HG03342 (cell line): ENCODE data around the gene NELL1.

ENCODE experiments used
- ATAC-seq: cut with Tn5 transposase; IDR thresholded peaks from one replicate; pipeline ENCODE4 v1.9.1; 2021; ENCODE audit warnings: mild to moderate bottlenecking, moderate library complexity; ENCODE audit not compliant: unreplicated experiment

Gene NELL1

DNA sequence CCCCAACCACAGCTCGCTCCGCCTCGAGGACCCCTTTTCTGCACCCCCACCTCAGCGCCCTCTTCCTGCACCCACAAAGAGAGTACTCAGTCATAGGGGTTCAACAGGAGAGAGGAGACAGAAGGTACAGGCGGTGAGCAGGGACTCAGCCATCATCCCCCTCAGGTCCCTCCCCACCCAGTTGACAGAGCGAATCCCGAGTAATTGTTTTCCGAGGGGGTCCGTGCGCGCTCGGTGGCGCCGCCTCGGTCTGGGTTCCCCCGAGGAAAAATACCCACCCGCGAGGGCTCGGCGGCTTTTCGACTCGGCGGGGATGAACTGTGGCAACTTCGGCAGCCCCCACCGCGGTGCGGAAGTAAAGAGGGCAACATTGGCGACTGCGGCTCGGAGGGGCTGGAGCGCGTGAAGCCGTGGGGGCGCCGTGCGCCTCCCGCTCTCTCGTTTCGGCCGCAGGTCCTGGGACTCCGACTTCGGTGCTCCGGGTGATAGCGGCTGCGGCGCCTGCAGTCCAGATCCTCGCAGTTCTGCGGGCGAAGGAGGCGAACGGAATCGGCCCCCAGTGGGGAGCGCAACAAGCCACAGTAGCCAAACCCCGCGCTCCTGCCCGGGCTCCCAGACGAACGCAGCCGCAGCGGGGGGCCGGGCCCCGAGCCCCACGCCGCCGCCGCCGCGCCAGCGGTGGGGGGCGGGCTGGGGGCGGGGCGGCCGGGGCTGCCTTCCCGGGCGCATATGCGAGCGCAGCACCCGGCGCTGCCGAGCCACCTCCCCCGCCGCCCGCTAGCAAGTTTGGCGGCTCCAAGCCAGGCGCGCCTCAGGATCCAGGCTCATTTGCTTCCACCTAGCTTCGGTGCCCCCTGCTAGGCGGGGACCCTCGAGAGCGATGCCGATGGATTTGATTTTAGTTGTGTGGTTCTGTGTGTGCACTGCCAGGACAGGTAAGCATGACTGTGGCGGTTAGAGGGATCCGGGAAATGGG, at the start of gene NELL1:
Gene NELL1 (plus strand): TSS at position 743 of the 976 bp plus-strand sequence.
- no peak for ATAC-seq

- ATAC-seq, result no peak
These were observed 48.4 kb upstream of the NELL1 start for GRCh38 chr11:20620988-20621387.

GRCh38 chr11:20621679-20622078, 47.7 kb upstream of the NELL1 start:
- ATAC-seq, result no peak

GRCh38 chr11:20623252-20623651, 46.1 kb upstream of the NELL1 start:
- no peak for ATAC-seq

DNA sequence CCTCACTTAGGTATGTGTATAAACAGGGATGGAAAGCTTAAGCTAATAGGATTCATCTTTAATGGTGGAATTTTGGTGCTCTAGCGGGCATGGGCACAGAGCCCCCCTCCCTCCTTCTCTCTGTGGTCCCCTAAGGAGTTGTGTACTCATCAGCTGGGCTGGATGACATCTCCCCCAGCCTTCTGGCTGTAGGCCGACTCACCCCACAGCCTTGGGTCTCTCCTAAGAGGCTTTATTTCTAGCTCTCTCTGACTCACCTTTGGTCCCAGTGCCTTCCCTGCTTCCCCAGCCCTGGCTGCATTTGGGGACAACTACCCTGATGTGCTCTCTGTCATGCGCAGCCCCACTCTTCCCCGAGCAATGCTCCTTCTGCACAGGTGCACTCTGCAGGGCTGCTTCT, 43.1 kb upstream of the NELL1 start:
- ATAC-seq, result no peak

DNA sequence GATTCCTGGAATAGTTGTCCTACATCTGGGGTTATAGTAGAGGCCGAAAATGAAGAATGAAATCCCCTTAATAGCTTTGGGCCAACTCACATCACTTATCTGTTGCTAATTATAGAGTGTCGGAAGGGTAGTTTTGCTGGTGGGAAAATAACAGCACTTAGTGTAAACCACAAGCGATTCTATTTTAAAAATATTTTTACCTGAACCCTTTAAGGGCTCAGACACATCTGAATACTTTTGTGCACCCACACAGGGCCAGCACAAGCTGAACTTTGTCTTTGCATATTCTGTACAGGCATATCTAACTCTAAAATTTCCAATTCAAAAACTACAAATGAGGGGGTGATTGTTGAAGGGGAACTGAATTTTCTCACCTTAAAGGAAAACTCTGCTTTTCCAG, 42.4 kb upstream of the NELL1 start:
- ATAC-seq, result no peak

- ATAC-seq, result no peak
These were observed 41.7 kb upstream of the NELL1 start for GRCh38 chr11:20627701-20628100.

GRCh38 chr11:20631519-20632168, 37.7 kb upstream of the NELL1 start:
- ATAC-seq, result no peak

GRCh38 chr11:20632169-20632532, 37.2 kb upstream of the NELL1 start:
- ATAC-seq, result no peak

DNA sequence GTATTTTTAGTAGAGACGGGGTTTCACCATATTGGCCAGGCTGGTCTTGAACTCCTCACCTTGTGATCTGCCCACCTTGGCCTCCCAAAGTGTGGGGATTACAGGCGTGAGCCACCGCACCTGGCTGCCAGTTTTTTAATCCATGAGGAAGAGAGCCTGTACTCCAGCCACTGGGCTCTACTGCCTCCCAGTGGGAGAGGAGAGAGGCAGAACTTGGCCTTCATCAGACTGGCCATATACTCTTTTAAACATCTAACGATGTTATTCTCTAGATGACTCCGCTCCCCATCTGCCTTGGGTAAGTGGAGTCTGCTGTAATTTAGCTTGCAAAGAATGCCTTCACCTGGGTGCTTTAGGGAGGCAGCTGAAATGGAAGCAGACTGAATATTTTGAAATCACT, 35.3 kb upstream of the NELL1 start:
- no peak for ATAC-seq

DNA sequence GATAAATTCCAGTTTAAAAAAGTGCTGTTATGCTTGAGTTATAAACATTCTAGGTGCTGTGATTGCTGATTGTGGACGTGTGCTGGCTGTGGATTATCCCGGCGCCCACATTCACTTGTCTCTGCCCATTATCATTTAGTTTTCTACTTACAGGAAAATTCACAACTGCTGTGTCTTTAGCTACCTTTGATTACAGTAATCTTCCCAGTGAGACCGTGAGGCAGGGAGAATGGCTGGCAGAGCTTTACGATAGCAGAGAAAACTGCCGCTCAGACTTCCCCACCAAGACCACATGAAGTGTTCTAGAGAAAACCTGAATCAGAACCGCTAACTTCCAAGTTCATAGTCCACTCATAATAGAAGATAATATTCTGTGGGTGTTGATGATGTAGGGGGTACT, 34.6 kb upstream of the NELL1 start:
- ATAC-seq, result no peak

- ATAC-seq, result no peak
These were observed 31.3 kb upstream of the NELL1 start for GRCh38 chr11:20638074-20638473.

DNA sequence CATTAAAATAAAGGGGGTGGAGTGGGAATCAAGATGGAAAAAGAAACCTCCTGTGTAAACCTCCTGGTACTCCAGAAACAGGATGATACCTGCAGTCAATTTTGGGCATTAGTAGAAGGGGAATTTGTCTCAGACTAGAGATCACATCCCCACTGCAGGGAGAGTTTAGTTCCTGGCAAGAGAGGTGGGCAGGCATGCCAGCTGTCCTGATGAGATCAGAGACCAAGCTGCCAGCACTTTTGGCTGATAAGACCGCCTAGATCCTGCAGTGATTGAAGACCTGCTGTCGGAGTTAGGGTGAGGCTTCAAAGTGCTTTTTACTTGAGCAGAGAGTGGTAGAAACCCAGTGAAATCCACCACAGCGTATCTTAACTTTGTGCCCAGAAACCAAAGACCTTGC, 29.7 kb upstream of the NELL1 start:
- ATAC-seq, result no peak

DNA sequence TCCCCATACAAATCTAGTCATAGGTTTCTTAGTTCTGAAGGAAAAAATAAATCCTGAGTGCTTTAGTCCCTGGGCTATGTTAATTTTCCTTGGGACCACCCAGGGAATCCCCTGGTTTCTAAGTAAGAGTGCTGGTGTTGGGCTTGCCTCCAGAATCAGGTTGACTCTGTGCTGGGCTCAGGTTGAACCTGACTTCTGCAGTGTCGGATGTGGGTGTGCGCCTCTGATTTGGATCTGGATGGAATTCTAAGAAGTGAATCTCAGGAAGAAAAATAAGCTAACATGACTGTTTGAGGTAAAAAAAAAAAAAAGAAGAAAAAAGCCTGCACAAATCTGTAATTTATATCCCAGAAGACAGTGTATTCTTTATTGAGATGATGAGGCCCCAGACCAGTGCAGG, 29.0 kb upstream of the NELL1 start:
- no peak for ATAC-seq

- no peak for ATAC-seq
These were observed 25.0 kb upstream of the NELL1 start for GRCh38 chr11:20644360-20644759.

GRCh38 chr11:20647976-20648565, 21.3 kb upstream of the NELL1 start:
- peak; percentile 72 for ATAC-seq

GRCh38 chr11:20652150-20652806, 17.1 kb upstream of the NELL1 start:
- ATAC-seq, result no peak

GRCh38 chr11:20654038-20654437, 15.3 kb upstream of the NELL1 start:
- ATAC-seq, result no peak

DNA sequence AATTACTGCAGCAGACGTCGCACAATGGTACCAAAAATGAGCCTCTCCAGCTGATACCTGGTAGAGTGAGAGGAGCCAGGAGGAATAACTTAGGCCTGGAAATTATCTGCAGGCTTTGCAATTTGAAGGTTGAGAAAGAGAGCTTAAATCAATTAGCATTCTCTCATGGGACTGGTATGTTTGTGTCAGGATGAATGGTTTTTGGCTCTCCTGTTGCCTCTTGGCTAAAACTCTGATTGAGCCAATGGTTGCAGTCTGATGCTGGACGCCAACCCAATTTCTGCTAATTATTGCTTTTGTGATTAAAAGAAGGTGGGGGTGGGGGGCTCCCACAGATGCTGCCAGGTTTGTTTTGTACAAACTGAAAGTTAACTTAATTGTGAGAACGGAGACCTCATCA, 12.5 kb upstream of the NELL1 start:
- no peak for ATAC-seq

DNA sequence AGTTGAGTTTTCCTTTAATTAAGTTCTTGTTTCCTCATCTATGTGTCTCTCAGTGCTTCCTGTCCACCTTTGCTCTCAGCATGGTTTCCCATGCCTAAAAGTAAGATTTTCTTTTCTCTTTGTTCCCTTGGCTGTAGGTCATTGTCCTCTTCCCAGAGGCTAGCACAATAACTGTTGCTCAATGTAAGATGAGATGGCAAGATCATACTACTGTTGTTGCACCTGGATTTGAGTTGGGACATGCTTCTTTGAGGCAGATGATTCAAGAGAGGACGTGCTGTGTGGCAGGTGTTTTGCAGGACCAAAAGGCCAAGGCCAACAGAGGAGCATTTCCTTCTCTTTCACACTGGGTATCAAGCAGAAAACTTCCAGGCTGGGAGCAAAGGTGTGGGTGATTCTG, 11.3 kb upstream of the NELL1 start:
- no peak for ATAC-seq

- no peak for ATAC-seq
These were observed 7.9 kb upstream of the NELL1 start for GRCh38 chr11:20661445-20661844.
